GM10248 (cell line): Measurements from ENCODE around the gene SUSD6.
A peak's percentile ranks its signal among the peaks of the same experiment; 100 is the strongest.

Experiments
- CTCF ChIA-PET: fragments of 300-600 bp; sonication (Branson Sonifier 250); formaldehyde crosslinking; extraction: SDS; loops from one replicate; lab custom pipeline; 2021; ENCODE audit warnings: antibody characterized with exemption; lab: Yijun Ruan, JAX
- POLR2A ChIA-PET: fragments of 350-650 bp; sonication (Branson Sonifier 250); formaldehyde crosslinking; extraction: SDS; loops from one replicate; lab custom pipeline; 2020; ENCODE audit warnings: antibody characterized with exemption; lab: Yijun Ruan, JAX
- DNase-seq: peaks from one replicate; pipeline ENCODE4 v3.0.0; 2012; ENCODE audit errors: extremely low spot score
- TF ChIP-seq, protein P1 (sequence below): IDR thresholded peaks from 2 replicates; pipeline ENCODE4 v1.5.1; 2012; ENCODE audit warnings: mild to moderate bottlenecking, low read depth; ENCODE audit errors: extremely low read depth, missing control alignments, control extremely low read depth

The SUSD6 gene

DNA sequence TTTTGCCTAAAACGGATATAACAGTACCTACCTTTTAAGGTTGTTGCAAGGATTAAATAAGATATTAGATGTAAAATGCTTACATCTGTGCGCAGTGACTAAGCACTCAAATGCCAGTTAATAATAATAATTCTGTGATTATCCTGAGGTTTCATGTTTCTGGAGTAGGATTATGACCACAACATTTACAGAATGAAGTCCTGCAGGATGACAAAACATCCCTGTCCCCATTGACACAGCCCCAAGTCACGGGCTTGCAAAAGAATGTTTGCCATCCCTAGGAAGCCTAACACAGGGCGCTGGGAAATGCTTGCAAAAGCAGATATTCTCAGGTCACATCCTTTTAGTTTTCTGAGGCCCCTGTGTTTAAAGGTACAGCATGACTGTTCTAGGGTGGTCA, 20.1 kb downstream of the SUSD6 start:
- TF ChIP-seq, protein P1, sequence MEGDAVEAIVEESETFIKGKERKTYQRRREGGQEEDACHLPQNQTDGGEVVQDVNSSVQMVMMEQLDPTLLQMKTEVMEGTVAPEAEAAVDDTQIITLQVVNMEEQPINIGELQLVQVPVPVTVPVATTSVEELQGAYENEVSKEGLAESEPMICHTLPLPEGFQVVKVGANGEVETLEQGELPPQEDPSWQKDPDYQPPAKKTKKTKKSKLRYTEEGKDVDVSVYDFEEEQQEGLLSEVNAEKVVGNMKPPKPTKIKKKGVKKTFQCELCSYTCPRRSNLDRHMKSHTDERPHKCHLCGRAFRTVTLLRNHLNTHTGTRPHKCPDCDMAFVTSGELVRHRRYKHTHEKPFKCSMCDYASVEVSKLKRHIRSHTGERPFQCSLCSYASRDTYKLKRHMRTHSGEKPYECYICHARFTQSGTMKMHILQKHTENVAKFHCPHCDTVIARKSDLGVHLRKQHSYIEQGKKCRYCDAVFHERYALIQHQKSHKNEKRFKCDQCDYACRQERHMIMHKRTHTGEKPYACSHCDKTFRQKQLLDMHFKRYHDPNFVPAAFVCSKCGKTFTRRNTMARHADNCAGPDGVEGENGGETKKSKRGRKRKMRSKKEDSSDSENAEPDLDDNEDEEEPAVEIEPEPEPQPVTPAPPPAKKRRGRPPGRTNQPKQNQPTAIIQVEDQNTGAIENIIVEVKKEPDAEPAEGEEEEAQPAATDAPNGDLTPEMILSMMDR = no peak
- no peak for DNase-seq
- POLR2A ChIA-PET = no interaction called here
- CTCF ChIA-PET = interaction anchor here (1.0 to 2.2 kb wide), 3 partner anchors 15 to 17 kb away, joined by 3 to 9 read pairs (median 4); no protein-coding TSS in a partner anchor

DNA sequence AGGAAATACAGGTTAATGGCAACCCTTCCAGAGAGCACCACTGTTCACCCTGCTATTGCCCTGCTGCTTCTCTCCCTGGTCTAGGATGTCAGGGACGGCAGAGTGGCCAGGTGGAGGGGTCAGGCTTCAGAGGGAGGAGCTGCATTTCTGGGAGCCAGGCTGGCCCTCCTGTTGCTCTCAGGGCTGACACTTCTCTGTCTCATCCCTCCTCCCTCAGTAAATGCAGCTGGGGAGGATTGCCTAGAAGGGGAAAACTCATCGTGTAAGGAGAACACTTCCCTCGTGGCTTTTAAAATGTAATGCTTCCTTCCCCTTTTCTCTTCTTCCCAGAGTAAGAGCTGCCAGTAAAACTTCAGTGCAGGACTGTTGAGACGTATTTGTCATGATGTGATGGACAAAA, 20.8 kb downstream of the SUSD6 start:
- CTCF ChIA-PET = interaction anchor here (1.0 to 2.2 kb wide), 3 partner anchors 14 to 38 kb away, joined by 3 to 4 read pairs (median 3); no protein-coding TSS in a partner anchor
- POLR2A ChIA-PET = no interaction called here
- TF ChIP-seq, protein P1 = no peak
- DNase-seq = no peak

DNA sequence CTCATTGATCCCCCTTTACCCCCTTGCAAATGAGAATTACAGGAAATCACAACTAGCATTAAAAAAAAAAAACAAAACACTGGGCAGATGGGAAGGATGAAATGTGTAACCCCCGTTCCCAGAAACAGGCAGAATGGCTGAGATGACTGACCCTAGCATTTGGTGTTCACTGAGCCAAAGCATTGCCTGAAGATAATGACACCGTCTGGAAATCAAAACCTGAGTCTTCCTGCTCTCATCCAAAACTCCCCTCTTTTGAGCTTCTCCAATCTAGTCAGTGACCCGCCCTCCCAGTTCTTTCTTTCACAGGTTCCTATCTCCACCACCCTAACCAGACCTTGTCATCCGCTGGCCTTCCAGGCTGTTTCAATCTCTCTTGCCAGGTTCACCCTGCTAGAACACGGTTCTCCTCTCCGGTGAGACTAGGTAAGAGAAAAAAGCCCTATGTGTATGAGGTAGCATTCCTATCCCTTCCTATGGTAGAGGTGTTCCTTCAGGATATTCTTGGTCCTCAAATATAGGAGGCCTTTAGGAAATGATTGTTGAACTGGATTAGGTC, 21.3 kb downstream of the SUSD6 start:
- DNase-seq = no peak
- TF ChIP-seq, protein P1 = no peak
- ChIA-PET CTCF (interaction anchor here (1.0 to 1.2 kb wide), 2 partner anchors 16 to 37 kb away, joined by 3 read pairs; no protein-coding TSS in a partner anchor), POLR2A (no interaction called here)

DNA sequence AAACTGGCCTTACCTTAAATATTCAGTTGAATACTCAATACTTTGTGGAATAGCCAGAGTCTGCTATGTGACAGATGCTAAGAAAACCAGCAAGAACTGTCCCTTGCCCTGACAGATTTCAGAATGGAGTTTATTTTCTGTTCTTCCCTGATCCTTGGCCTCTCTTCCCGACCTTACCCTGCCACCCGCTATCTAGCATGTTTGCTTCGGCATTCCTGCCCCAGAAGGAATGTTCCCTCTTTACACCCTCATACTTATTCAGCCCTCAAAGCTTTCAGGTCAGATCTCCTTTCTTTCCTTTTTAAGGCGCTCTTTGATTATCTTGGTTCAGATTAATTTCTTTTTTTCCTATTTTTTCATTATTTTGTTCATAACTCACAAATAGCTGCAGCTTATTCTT, 21.8 kb downstream of the SUSD6 start:
- DNase-seq = no peak
- TF ChIP-seq, protein P1 = no peak
- POLR2A ChIA-PET = no interaction called here
- CTCF ChIA-PET = interaction anchor here (1.5 kb wide), 1 partner anchor 10 kb away, joined by 4 read pairs; no protein-coding TSS in a partner anchor

DNA sequence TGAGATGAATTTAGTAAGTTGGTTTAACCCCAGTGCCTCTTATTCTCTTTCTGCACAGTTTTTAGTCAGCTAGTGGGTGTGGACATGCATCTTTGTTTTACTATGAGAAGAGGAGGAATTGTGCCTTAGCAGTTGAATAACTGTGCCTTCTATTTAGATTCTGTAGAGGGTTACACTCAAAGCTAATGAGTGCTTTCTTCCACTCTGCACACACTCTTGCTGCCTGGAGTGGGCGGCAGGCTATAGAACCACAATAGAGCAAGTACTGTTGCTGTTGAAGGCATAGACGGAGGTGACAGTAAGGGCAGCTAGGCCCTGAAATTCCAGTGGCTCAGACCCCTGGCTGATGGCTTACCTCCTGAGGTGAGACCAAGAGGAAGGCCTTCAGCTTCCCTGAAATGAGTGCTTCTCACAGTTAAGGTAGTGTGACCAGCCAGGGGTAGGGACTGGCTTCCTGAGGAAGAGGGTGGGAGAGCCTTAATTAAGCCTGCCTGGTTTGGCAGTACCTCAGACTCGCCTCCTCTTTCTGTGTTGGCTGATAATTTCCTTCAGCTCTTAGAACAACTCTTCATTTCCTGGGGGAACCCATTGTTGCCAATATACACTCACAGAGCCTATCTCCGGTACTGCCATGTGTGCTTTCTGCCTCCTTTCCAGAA, 24.7 kb downstream of the SUSD6 start:
- CTCF ChIA-PET = interaction anchor here (0.8 to 2.5 kb wide), 9 partner anchors 9 to 49 kb away, joined by 3 to 11 read pairs (median 6); no protein-coding TSS in a partner anchor
- POLR2A ChIA-PET = no interaction called here
- DNase-seq = peak; percentile 35
- TF ChIP-seq, protein P1 = no peak

DNA sequence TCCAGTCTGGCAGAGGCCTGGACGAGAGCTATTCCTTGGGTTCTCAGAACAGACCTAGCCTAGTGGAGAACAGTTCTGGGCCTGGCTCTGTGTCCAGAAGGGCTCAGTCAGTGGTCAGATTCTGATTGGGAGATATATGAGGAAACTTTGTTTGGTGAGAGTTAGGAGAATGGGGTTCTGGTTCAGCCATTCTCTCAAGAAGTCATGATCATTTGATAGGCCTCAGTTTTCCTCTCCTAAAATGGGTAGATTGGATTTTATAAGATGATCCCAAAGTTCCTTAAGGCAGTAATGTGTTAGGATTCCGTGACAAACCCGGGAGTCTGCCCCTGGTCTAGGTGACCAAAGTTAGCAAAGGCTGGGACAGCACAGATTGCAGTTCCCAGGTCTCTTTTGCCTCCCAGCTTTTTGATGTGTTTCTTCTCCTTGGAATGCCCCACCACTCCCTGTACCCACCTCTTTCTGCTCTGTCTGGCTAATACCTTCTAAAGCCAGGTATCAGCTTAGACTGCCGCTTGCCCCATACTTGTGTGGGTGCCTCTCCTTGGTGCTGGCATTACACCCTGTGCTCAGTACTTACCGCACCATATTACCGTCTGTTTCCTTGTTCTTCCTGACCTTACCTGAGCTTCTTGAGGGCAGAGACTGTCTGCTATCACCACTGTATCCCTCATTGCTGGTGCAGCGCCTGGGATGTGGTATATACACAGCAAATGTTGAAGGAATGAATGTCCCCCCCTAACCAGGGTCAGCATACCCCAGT, 25.5 kb downstream of the SUSD6 start:
- TF ChIP-seq, protein P1 = no peak
- POLR2A ChIA-PET = no interaction called here
- DNase-seq = no peak
- CTCF ChIA-PET = interaction anchor here (1.1 to 2.5 kb wide), 8 partner anchors 8 to 48 kb away, joined by 3 to 11 read pairs (median 6); no protein-coding TSS in a partner anchor
